Keratinocyte (primary cell): Measurements from ENCODE around the gene OBSCN.

Source experiments
- CTCF ChIP-seq, 3 experiments: IDR thresholded peaks in 1 of 3; conservative IDR thresholded peaks in 1 of 3; optimal IDR thresholded peaks in 1 of 3; 2 replicates in 2 of 3; 3 replicates in 1 of 3; pipeline versions ENCODE3 to v1.5.1; 2011; ENCODE audit warnings: low read length in 3 of 3, mild to moderate bottlenecking in 3 of 3, moderate library complexity in 2 of 3, control low read depth in 1 of 3, inconsistent platforms in 1 of 3; ENCODE audit not compliant: insufficient read depth in 2 of 3; ENCODE audit errors: extremely low read depth in 1 of 3
- EZH2 ChIP-seq: IDR thresholded peaks from one replicate; pipeline ENCODE4 v1.6.1; 2012; ENCODE audit warnings: inconsistent platforms, mild to moderate bottlenecking, low read length, moderate library complexity

DNA sequence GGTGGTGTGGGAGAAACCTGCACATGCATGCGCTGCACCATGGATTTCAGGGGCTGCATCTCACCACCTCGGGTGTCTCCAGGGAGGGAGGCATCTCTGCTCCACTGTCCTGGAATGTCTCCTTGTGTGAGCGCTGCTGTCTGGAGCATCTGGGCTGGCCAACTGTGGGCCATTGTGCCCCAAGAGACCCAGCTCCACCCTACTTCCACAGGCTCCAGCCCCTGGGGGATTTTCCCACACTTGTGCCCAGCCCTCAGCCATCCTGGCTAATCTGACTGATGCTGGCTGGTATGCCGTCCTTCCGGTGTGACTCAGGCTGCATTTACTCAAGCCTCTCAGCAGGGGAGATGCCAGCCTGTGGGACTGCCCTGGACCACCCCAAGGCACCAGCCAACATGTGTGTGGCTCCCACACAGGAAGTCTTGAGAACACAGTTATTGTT is 136.8 kb downstream of the OBSCN start:
- TF ChIP-seq CTCF (optimal IDR thresholded peaks at IDR 0.05 in 1 of 3, IDR thresholded peaks at IDR 0.05 in 1 of 3, conservative IDR thresholded peaks at IDR 0.05 in 1 of 3; ENCODE audit: extremely low read depth in 1 of 3, insufficient read depth in 2 of 3, low read length in 3 of 3) (no peak), EZH2 (no peak)
